ENCODE data around the gene CRISPLD2.
A peak's percentile ranks its signal among the peaks of the same experiment; 100 is the strongest.

Gene CRISPLD2

GRCh38 chr16:84918006-84918909, 98.5 kb downstream of the CRISPLD2 start:
- H3K9me3 Mint-ChIP-seq = no peaks in the 10 kb centered on the region
- peaks cover 17% of the 10 kb centered on the region for H3K27me3 Mint-ChIP-seq
- ATAC-seq (no peak), DNase-seq (no peak)
- no peak overlapping the region for H3K4me3 Mint-ChIP-seq
- H3K4me1 Mint-ChIP-seq = no peaks in the 10 kb centered on the region
- H3K36me3 Mint-ChIP-seq (ENCODE audit: low read depth) = no peaks in the 10 kb centered on the region
- H3K27ac Mint-ChIP-seq = no peak overlapping the region

- no peaks in the 10 kb centered on the region for H3K4me1 Mint-ChIP-seq
- no peaks in the 10 kb centered on the region for H3K9me3 Mint-ChIP-seq
Measured at GRCh38 chr16:84919269-84919668, 99.5 kb downstream of the CRISPLD2 start.

DNA sequence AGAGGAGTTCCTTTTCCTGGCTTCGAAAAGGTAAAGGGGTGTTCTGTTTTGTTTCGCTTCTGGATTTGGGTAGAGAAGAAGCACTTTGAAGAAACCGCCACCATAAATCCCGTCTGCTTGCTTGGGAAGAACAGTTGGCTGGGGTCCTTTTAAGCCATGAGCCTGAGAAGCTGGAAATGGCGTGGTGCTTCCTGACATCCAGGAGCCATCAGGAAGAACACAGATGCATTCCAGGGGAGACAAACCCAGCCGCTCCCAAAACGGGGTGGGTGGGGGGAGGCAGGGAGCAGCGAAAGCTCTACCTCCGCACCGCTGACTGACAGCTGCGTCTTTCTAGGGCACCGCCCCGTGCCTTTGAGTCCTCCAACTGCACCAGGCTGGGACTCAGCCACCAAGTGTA, 99.9 kb downstream of the CRISPLD2 start:
- DNase-seq = no peak
- H3K27me3 Mint-ChIP-seq = peaks cover 12% of the 10 kb centered on the region
- H3K36me3 Mint-ChIP-seq (ENCODE audit: low read depth) = no peaks in the 10 kb centered on the region
- H3K9me3 Mint-ChIP-seq = no peaks in the 10 kb centered on the region
- no peak for ATAC-seq
- H3K4me3 Mint-ChIP-seq = no peak overlapping the region
- H3K27ac Mint-ChIP-seq = no peak overlapping the region
- no peaks in the 10 kb centered on the region for H3K4me1 Mint-ChIP-seq

More at GRCh38 chr16:84919269-84919668, 99.5 kb downstream of the CRISPLD2 start:
- H3K4me3 Mint-ChIP-seq = no peak overlapping the region
- H3K27ac Mint-ChIP-seq = no peak overlapping the region
- ATAC-seq (no peak), DNase-seq (no peak)
- H3K36me3 Mint-ChIP-seq (ENCODE audit: low read depth) = no peaks in the 10 kb centered on the region
- peaks cover 12% of the 10 kb centered on the region for H3K27me3 Mint-ChIP-seq

- Mint-ChIP-seq H3K36me3 (ENCODE audit: low read depth) (no peaks in the 10 kb centered on the region), H3K27me3 (peaks cover 12% of the 10 kb centered on the region), H3K4me3 (no peak overlapping the region), H3K4me1 (no peaks in the 10 kb centered on the region), H3K27ac (no peak overlapping the region), H3K9me3 (no peaks in the 10 kb centered on the region)
- no peak for ATAC-seq
- DNase-seq = no peak
Measured at GRCh38 chr16:84920333-84920732, 100.5 kb downstream of the CRISPLD2 start.

DNA sequence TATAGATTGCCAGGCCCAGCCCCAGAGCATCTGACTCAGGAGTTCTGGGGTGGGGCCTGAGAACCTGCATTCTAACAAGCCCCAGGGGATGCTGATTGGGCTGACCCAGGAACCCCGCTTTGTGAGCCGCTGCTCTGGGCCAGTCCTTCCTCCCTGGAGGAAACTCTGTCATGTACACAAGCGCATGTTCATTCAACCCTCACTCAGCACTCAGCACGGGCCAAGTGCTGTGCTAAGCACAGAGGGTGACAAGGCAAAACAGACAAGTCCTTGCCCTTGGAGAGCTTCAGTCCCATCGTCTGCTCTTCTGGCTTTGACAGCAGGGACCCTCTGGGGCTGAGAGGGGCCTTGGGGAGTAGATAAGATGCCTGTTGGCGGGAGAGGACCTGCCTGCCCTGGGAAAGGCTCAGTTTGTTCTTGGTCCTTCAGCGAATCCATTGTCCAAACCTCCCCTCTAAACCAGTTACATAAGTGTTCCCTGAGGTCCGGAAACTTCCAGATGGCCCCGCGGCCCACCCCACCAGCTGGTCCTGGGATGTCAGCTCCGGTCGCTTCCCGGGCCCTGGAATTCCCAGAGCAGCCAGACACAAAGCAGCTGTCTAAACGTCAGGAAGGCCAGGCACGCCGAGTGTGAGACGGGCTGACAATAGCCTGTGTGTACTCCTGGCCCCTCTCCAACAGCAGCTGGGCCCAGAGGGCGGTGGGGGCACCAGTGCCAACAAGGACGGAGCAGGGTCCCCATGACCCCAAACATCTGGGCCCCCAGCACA, 102.8 kb downstream of the CRISPLD2 start:
- DNase-seq = no peak
- peaks cover 8% of the 10 kb centered on the region for H3K27me3 Mint-ChIP-seq
- ATAC-seq = no peak
- H3K9me3 Mint-ChIP-seq = no peaks in the 10 kb centered on the region
- no peak overlapping the region for H3K4me3 Mint-ChIP-seq
- no peaks in the 10 kb centered on the region for H3K36me3 Mint-ChIP-seq (ENCODE audit: low read depth)
- no peaks in the 10 kb centered on the region for H3K4me1 Mint-ChIP-seq
- no peak overlapping the region for H3K27ac Mint-ChIP-seq

DNA sequence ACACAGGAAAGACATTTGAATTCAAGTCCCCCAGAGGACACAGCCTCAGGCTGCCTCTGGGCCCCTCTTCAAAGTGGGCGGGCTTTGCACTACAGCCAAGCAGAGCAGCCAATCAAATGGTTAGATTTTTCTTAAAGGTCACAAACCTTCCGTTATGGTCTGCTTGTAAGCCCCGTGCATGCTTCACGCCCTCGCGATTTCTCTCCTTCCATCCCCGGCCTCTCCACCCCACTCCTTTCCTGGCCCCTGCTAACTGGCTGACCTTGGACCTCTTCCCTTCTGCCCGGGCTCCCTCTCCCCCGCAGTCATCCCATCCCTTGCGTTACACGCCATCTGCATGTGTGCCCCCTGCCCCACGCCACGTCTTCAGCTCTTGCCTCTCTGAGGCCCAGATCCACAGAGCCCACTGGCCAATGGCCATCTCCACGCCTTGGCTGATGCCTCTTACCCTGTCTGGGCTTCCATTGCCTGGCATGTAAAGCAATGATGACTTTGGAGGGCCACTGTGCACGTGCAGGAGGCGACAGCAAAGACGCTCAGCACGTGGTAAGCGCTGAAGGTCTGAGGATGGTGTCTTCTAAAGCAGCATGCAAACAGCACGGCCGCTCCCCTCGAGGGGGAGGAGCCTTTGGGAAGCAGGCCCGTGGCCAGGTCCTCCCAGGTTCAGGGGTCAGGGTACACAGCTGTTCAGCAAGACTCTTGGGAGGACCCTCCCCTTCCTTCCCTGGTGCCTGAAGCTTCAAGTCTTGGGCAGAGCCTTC, 104.7 kb downstream of the CRISPLD2 start:
- no peaks in the 10 kb centered on the region for H3K36me3 Mint-ChIP-seq (ENCODE audit: low read depth)
- H3K4me1 Mint-ChIP-seq = peaks cover under 1% of the 10 kb centered on the region
- H3K4me3 Mint-ChIP-seq = no peak overlapping the region
- H3K27me3 Mint-ChIP-seq = peaks cover 3% of the 10 kb centered on the region
- ATAC-seq = no peak
- no peaks in the 10 kb centered on the region for H3K9me3 Mint-ChIP-seq
- DNase-seq = no peak
- no peak overlapping the region for H3K27ac Mint-ChIP-seq

- Mint-ChIP-seq H3K27me3 (peaks cover 3% of the 10 kb centered on the region), H3K4me1 (peaks cover 3% of the 10 kb centered on the region), H3K9me3 (no peaks in the 10 kb centered on the region), H3K36me3 (ENCODE audit: low read depth) (no peaks in the 10 kb centered on the region), H3K27ac (no peak overlapping the region), H3K4me3 (no peak overlapping the region)
- DNase-seq (peak; percentile 80), ATAC-seq (no peak)
Measured at GRCh38 chr16:84925092-84925772, 105.4 kb downstream of the CRISPLD2 start.

DNA sequence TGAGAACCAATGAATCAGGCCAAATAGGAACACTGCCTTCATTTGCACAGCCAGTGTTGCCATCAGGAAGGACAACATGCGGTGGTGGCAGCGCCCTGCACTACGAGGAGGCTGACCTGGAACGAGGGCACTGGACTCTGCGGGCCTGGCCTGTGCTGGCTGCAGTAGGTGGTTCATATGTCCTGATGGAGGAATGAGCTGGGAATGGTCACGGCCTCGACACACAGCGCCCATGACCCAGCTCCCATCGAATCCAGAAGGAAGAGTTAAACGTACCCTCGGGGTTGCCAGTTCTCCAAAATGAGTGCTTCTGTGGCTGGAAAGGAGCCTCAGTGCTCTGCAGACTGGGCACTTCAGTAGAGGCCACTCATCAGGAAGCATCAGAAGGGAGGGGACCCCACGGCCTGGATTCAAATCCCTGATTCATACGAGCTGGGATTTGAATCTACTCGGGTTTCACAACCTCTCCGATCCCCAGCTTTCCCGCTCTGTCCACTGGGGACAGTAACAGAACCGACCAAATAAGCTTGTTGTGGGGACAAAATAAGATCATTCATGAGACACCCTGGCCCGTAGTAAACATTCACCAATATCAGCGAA, 106.1 kb downstream of the CRISPLD2 start:
- Mint-ChIP-seq H3K9me3 (no peaks in the 10 kb centered on the region), H3K4me3 (no peak overlapping the region), H3K4me1 (peaks cover 4% of the 10 kb centered on the region), H3K27ac (no peak overlapping the region), H3K36me3 (ENCODE audit: low read depth) (no peaks in the 10 kb centered on the region), H3K27me3 (peaks cover under 1% of the 10 kb centered on the region)
- DNase-seq (no peak), ATAC-seq (no peak)

DNA sequence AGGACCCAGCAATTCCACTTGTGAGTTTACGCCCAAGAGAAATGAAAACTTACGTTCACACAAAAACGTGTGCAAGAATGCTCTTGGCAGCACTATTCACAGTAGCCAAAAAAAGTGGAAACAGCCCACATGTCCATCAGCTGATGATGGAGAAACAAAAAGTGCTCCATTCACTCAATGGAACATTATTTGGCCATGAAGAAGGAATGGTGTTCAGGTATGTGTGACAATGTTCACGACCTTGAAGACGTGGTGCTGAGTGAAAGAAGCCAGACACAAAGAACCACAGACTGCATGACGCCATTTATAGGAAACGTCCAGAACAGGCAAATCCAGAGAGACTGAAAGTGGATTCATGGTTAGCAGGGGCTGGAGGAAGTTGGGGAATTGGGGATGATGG, 106.7 kb downstream of the CRISPLD2 start:
- H3K27me3 Mint-ChIP-seq = no peaks in the 10 kb centered on the region
- DNase-seq = no peak
- no peak for ATAC-seq
- H3K9me3 Mint-ChIP-seq = no peaks in the 10 kb centered on the region
- no peaks in the 10 kb centered on the region for H3K36me3 Mint-ChIP-seq (ENCODE audit: low read depth)
- H3K27ac Mint-ChIP-seq = no peak overlapping the region
- H3K4me3 Mint-ChIP-seq = no peak overlapping the region
- peaks cover 6% of the 10 kb centered on the region for H3K4me1 Mint-ChIP-seq

DNA sequence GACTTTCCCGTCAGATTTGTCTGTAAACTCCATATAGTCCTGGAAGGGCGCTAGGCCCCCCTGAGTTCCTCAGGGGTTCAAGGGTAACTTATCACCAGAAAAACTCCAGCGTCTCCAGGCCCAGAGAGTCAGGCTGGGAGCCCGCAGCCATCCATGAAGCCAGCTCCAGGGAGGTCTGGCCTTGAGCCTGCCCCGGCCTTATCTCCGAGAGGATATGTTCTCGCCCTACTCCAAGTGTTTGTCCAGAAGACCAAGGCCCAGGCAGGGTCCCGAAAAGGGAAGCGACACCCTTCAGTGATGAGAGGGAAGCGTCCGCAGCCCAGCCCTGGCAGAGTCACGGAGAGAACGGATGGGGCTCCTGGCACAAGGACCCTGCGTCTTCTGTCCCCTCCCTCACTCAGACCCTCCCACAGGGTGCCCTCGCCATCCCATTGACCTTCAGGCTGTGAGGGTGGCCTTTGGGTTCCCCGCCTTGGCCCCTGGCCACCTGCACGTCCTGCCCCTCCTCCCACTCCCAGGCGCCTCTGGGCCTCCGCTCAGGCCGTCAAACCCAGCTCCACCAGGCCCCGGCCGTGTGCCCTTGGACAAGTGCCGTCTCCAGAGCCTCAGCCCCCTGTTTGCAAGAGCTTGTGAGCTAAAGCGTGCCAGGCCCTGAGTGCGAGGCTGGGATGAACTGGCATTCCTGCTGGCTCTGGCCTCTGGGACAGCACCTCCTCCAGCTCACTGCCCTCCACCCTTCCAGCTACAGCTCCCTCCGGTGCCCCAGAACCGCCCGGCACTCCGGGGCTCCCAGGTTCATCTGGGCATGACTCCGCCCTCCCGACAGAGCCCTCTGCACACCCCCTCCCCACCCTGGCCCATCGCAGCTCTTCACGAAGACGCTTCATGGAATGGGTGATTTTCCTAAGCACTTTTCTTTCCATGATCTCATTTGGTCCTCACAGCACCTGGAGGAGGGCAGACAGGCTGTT, 108.1 kb downstream of the CRISPLD2 start:
- DNase-seq = no peak
- peaks cover 6% of the 10 kb centered on the region for H3K4me1 Mint-ChIP-seq
- no peak for ATAC-seq
- no peak overlapping the region for H3K27ac Mint-ChIP-seq
- H3K4me3 Mint-ChIP-seq = no peak overlapping the region
- H3K27me3 Mint-ChIP-seq = no peaks in the 10 kb centered on the region
- H3K9me3 Mint-ChIP-seq = no peaks in the 10 kb centered on the region
- H3K36me3 Mint-ChIP-seq (ENCODE audit: low read depth) = no peaks in the 10 kb centered on the region

DNA sequence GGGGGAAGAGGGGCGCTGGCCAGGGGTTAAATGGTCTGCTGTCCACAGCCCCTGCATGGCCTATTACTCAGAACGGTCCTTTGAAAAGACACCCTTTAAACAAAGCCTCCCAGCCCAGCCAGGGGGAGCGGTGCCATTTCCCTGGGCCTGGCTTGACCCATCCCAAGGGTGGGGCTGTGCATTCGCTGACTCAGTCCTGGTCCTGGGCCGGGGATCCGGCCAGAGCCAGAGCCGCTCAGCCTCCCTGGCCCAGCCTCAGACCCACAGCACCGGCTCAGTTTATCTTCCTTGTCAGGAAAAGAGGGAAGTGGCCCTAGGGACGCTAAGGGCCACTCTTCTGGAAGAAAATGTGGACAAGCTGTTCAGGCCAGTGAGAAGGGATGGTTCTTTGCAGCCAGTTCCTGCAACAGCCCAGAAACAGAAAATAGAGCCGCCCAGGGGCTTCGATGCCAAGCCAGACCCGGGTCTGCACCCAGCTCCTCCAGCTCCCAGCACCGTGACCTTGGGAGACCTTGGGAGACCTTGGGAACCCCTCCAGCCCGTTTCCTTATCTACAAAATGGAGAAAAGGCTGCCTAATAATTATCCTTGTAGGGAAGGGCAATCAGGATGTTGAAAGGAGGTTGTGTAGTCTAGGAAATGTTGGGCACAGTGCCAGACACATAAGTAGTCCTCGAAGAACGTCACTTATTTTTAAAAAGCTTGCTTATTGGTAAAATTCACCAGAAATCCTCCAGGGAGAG, 109.1 kb downstream of the CRISPLD2 start:
- Mint-ChIP-seq H3K4me1 (peaks cover 6% of the 10 kb centered on the region), H3K4me3 (no peak overlapping the region), H3K36me3 (ENCODE audit: low read depth) (no peaks in the 10 kb centered on the region), H3K9me3 (no peaks in the 10 kb centered on the region), H3K27me3 (no peaks in the 10 kb centered on the region), H3K27ac (no peak overlapping the region)
- no peak for DNase-seq
- ATAC-seq = no peak

DNA sequence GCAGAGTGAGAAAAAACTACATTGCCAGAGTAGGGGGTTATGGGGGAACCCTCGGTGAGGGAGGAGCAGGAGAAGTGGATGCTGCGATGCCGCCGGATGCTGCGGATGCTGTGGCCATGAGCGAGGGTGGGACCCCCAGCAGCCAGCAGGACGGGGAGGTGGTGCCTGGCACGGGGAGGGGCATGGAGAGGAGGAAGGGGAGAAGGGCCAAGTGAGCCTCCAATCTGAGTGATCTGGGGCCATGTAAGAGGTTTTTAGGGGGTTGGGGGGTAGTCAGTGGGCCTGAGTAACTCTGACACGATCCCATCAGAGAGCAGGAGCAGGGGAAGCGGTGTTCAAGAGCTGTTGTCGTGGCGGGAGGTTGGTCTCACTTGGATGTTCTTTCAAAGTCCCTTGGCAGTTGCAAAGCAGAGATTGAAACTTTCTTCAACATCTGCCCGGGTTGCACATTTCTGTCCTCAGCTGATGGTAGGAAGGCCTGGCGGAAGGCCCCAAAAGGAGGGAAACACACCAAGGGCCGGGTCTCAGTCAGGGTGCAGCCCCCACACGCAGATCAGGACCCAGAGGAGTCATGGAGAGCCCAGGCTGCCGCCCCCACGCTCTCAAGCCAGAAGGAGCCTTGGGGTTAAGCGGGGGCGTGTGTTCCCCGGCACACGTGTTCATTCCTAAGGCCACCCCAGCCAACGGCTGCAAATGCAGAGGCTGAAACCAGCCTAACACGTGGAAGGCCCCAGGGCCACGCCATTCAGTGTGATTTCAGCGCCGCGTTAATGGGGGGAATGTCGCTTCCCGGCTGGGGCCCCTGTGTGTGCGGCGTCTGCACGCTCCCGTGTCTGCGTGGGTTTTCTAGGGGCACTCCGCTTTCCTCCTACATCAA, 109.9 kb downstream of the CRISPLD2 start:
- H3K4me3 Mint-ChIP-seq = no peak overlapping the region
- H3K9me3 Mint-ChIP-seq = no peaks in the 10 kb centered on the region
- peak overlapping the region; percentile 70 for H3K27ac Mint-ChIP-seq
- H3K36me3 Mint-ChIP-seq (ENCODE audit: low read depth) = no peaks in the 10 kb centered on the region
- H3K27me3 Mint-ChIP-seq = no peaks in the 10 kb centered on the region
- ATAC-seq = peak; percentile 17
- peaks cover 6% of the 10 kb centered on the region for H3K4me1 Mint-ChIP-seq
- no peak for DNase-seq

All from activated naive CD8-positive, alpha-beta T cell treated with anti-CD3 and anti-CD28 coated beads, Interleukin-2, amount 50 U/mL, for 24 hours (primary cell).